ENCODE results near the gene CAMP.
"Not testable (repeated sequence)": the region's sequence is repeated elsewhere in the genome, so short reads cannot be mapped to it uniquely, and the experiment has no call there.

The CAMP gene

GRCh38 chr3:48256557-48256956 lies 33.3 kb downstream of the CAMP start:
- no peak for DNase-seq (ENCODE audit: low read depth in 2 of 2)

GRCh38 chr3:48258530-48258929 lies 35.2 kb downstream of the CAMP start:
- DNase-seq (ENCODE audit: low read depth in 2 of 2) = no peak

- no peak for DNase-seq (ENCODE audit: low read depth in 2 of 2)
Measured at GRCh38 chr3:48267782-48268181, 44.5 kb downstream of the CAMP start.

GRCh38 chr3:48268381-48268935 lies 45.2 kb downstream of the CAMP start:
- peak; percentile 30 to 46 for DNase-seq (ENCODE audit: low read depth in 2 of 2)

GRCh38 chr3:48268936-48269561 lies 45.8 kb downstream of the CAMP start:
- no peak for DNase-seq (ENCODE audit: low read depth in 2 of 2)

- DNase-seq (ENCODE audit: low read depth in 2 of 2) = no peak
Measured at GRCh38 chr3:48269592-48269991, 46.3 kb downstream of the CAMP start.

GRCh38 chr3:48270306-48270705 lies 47.0 kb downstream of the CAMP start:
- DNase-seq (ENCODE audit: low read depth in 2 of 2) = no peak

GRCh38 chr3:48271223-48271622 lies 47.9 kb downstream of the CAMP start:
- DNase-seq (ENCODE audit: low read depth in 2 of 2) = not testable (repeated sequence)

- DNase-seq (ENCODE audit: low read depth in 2 of 2) = no peak
Measured at GRCh38 chr3:48271763-48272498, 48.6 kb downstream of the CAMP start.

- DNase-seq (ENCODE audit: low read depth in 2 of 2) = peak; percentile 7 to 28
Measured at GRCh38 chr3:48273594-48274211, 50.4 kb downstream of the CAMP start.

GRCh38 chr3:48274452-48274851 lies 51.2 kb downstream of the CAMP start:
- DNase-seq (ENCODE audit: low read depth in 2 of 2) = no peak

Data from stimulated activated CD8-positive, alpha-beta memory T cell treated with anti-CD3 and anti-CD28 coated beads, Interleukin-7, amount 100 ng/mL, for 1 hour (primary cell).